ENCODE data around the gene CCDC172. TPM values are rescaled to one million over a fixed set of nuclear protein-coding genes. Genes with fewer than 3 reads are reported as not detected.

Gene CCDC172
- total RNA-seq, 1 donor from 2014 or later, result not detected

GRCh38 chr10:116356833-116357232 is 32.6 kb downstream of the CCDC172 start:
- ATAC-seq (no peak), DNase-seq (no peak)
- Histone ChIP-seq H3K36me3 (no peaks in the 10 kb centered on the region), H3K27ac (no peak overlapping the region), H3K4me3 (no peak overlapping the region), H3K9me3 (no peaks in the 10 kb centered on the region), H3K4me1 (no peaks in the 10 kb centered on the region), H3K27me3 (no peaks in the 10 kb centered on the region)
- intact Hi-C loops (cut with DNase I), result no loop called here
- no peak for TF ChIP-seq CTCF (IDR thresholded peaks at IDR 0.05)

- H3K36me3 ChIP-seq, result no peaks in the 10 kb centered on the region
- no peak overlapping the region for H3K4me3 ChIP-seq
- TF ChIP-seq CTCF (IDR thresholded peaks at IDR 0.05), result no peak
- no peaks in the 10 kb centered on the region for H3K27me3 ChIP-seq
- H3K27ac ChIP-seq, result no peak overlapping the region
- no peaks in the 10 kb centered on the region for H3K9me3 ChIP-seq
- no peaks in the 10 kb centered on the region for H3K4me1 ChIP-seq
- intact Hi-C loops (cut with DNase I), result no loop called here
- no peak for DNase-seq
- ATAC-seq, result no peak
Measured at GRCh38 chr10:116364868-116365267, 40.6 kb downstream of the CCDC172 start.

- no peaks in the 10 kb centered on the region for H3K36me3 ChIP-seq
- no peaks in the 10 kb centered on the region for H3K9me3 ChIP-seq
- intact Hi-C loops (cut with DNase I), result no loop called here
- no peak for TF ChIP-seq CTCF (IDR thresholded peaks at IDR 0.05)
- H3K4me3 ChIP-seq, result no peak overlapping the region
- ATAC-seq (no peak), DNase-seq (no peak)
- no peaks in the 10 kb centered on the region for H3K4me1 ChIP-seq
- no peaks in the 10 kb centered on the region for H3K27me3 ChIP-seq
- H3K27ac ChIP-seq, result no peak overlapping the region
Measured at GRCh38 chr10:116371737-116372136, 47.5 kb downstream of the CCDC172 start.

GRCh38 chr10:116382290-116382689 is 58.0 kb downstream of the CCDC172 start:
- H3K27me3 ChIP-seq, result no peaks in the 10 kb centered on the region
- H3K27ac ChIP-seq, result no peak overlapping the region
- no peak overlapping the region for H3K4me3 ChIP-seq
- ATAC-seq (no peak), DNase-seq (no peak)
- no peaks in the 10 kb centered on the region for H3K36me3 ChIP-seq
- no peaks in the 10 kb centered on the region for H3K4me1 ChIP-seq
- no peak for TF ChIP-seq CTCF (IDR thresholded peaks at IDR 0.05)
- H3K9me3 ChIP-seq, result no peaks in the 10 kb centered on the region
- intact Hi-C loops (cut with DNase I), result no loop called here

GRCh38 chr10:116385311-116385710 is 61.1 kb downstream of the CCDC172 start:
- Histone ChIP-seq H3K27ac (no peak overlapping the region), H3K4me1 (no peaks in the 10 kb centered on the region), H3K36me3 (no peaks in the 10 kb centered on the region), H3K9me3 (no peaks in the 10 kb centered on the region), H3K4me3 (no peak overlapping the region), H3K27me3 (peaks cover 6% of the 10 kb centered on the region)
- no peak for TF ChIP-seq CTCF (IDR thresholded peaks at IDR 0.05)
- DNase-seq (no peak), ATAC-seq (no peak)
- intact Hi-C loops (cut with DNase I), result no loop called here

Data from upper lobe of right lung (tissue), 1 donor.